HG03045 (cell line): Measurements from ENCODE around the gene FRMD1.

Experiments
- ATAC-seq: cut with Tn5 transposase; IDR thresholded peaks from one replicate; pipeline ENCODE4 v1.9.1; 2021; ENCODE audit warnings: mild to moderate bottlenecking, moderate library complexity; ENCODE audit not compliant: unreplicated experiment

The FRMD1 gene

GRCh38 chr6:168011291-168011690, 67.7 kb downstream of the FRMD1 start:
- ATAC-seq, result no peak

- no peak for ATAC-seq
These were observed 69.7 kb downstream of the FRMD1 start for GRCh38 chr6:168009331-168009730.

- ATAC-seq, result no peak
These were observed 71.2 kb downstream of the FRMD1 start for GRCh38 chr6:168007592-168008338.

GRCh38 chr6:168005796-168006195, 73.2 kb downstream of the FRMD1 start:
- ATAC-seq, result no peak

- no peak for ATAC-seq
These were observed 74.1 kb downstream of the FRMD1 start for GRCh38 chr6:168004945-168005344.

- ATAC-seq, result no peak
These were observed 75.0 kb downstream of the FRMD1 start for GRCh38 chr6:168004023-168004422.
